ENCODE measurements around the gene GRAMD2B.
"Not testable (repeated sequence)": the region's sequence is repeated elsewhere in the genome, so short reads cannot be mapped to it uniquely, and the experiment has no call there.

Gene GRAMD2B

GRCh38 chr5:126391386-126391785 lies 31.8 kb upstream of the GRAMD2B start:
- FAIRE-seq (no peak), DNase-seq (ENCODE audit: insufficient read length) (no peak)
- TF ChIP-seq POLR2A (IDR thresholded peaks at IDR 0.05; ENCODE audit: low read depth, low read length) (no peak), POLR2AphosphoS5 (IDR thresholded peaks at IDR 0.05; ENCODE audit: low read depth, low read length) (no peak), TAF1 (IDR thresholded peaks at IDR 0.05; ENCODE audit: borderline replicate concordance, low read depth, low read length) (no peak)

DNA sequence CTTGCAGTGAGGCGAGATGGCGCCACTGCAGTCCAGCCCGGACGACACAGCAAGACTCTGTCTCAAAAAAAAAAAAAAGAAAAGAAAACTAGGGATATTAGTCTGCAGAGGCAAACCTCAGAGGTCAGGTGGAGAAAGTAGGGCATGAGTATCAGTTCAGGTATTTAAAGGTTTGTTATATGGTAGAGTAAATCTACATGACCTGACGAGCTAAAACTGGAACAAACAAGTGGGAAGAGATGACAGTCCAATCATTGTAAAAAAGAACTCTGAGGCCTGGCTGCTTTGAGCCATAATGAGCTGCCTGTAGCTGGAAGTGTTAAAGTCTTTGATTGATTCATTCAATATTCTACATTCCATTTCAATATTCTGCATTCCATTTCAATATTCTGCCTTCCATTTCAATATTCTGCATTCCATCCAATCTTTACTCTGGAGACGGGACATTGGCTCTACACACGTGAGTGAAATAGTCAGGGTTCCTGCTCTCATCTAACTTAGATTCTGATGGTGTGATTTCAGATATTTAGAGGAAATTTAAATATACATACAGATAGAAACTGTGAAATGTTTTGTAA lies 28.9 kb upstream of the GRAMD2B start:
- no peak for FAIRE-seq
- TF ChIP-seq TAF1 (IDR thresholded peaks at IDR 0.05; ENCODE audit: borderline replicate concordance, low read depth, low read length), result no peak
- no peak for TF ChIP-seq POLR2AphosphoS5 (IDR thresholded peaks at IDR 0.05; ENCODE audit: low read depth, low read length)
- TF ChIP-seq POLR2A (IDR thresholded peaks at IDR 0.05; ENCODE audit: low read depth, low read length), result no peak
- no peak for DNase-seq (ENCODE audit: insufficient read length)

DNA sequence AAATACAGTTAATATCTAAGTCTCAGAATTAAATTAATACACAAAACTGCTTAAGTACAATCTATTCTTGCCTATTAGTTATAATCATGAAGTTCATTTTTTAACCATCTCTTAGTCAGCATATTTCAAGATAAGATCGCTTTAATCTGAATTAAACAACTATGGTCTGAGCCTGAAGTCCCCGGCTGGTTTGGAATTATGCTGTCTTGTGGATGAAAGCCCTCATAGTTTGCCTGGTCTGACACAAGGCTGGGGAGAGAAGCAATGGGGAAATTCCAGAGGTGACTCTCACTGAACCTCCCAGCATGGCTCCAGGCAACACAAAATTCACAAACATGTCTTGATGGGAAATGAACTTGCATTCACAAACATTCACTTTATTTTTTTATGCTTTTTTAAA lies 28.0 kb upstream of the GRAMD2B start:
- FAIRE-seq (no peak), DNase-seq (ENCODE audit: insufficient read length) (no peak)
- TF ChIP-seq TAF1 (IDR thresholded peaks at IDR 0.05; ENCODE audit: borderline replicate concordance, low read depth, low read length), result no peak

- DNase-seq (ENCODE audit: insufficient read length) (no peak), FAIRE-seq (no peak)
- TF ChIP-seq POLR2AphosphoS5 (IDR thresholded peaks at IDR 0.05; ENCODE audit: low read depth, low read length) (no peak), POLR2A (IDR thresholded peaks at IDR 0.05; ENCODE audit: low read depth, low read length) (no peak), TAF1 (IDR thresholded peaks at IDR 0.05; ENCODE audit: borderline replicate concordance, low read depth, low read length) (no peak)
Observed at GRCh38 chr5:126395605-126396004, 27.6 kb upstream of the GRAMD2B start.

- not testable (repeated sequence) for FAIRE-seq; DNase-seq (ENCODE audit: insufficient read length)
Observed at GRCh38 chr5:126396721-126397120, 26.5 kb upstream of the GRAMD2B start.

DNA sequence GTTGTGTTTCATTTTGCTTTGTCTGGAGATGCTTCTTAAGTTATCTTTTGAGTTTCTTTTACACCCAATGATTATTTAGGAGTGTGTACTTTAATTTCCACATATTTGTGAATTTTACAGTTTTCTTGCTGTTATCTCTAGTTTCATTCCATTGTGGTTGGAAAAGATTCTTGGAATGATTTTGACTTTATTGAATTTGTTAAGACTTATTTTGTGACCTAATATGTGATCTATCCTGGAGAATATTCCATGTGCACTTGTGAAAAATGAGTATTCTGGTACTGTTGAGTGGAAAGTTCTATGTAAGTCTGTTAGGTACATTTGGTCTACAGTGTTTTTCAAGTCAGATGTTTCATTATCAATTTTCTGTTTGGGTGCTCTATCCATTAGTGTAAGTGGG lies 24.4 kb upstream of the GRAMD2B start:
- FAIRE-seq (no peak), DNase-seq (ENCODE audit: insufficient read length) (no peak)
- TF ChIP-seq TAF1 (IDR thresholded peaks at IDR 0.05; ENCODE audit: borderline replicate concordance, low read depth, low read length) (no peak), POLR2AphosphoS5 (IDR thresholded peaks at IDR 0.05; ENCODE audit: low read depth, low read length) (no peak)

GRCh38 chr5:126400621-126401251 lies 22.5 kb upstream of the GRAMD2B start:
- TF ChIP-seq POLR2A (IDR thresholded peaks at IDR 0.05; ENCODE audit: low read depth, low read length) (no peak), POLR2AphosphoS5 (IDR thresholded peaks at IDR 0.05; ENCODE audit: low read depth, low read length) (no peak), TAF1 (IDR thresholded peaks at IDR 0.05; ENCODE audit: borderline replicate concordance, low read depth, low read length) (no peak)
- no peak for DNase-seq (ENCODE audit: insufficient read length)
- FAIRE-seq, result no peak

DNA sequence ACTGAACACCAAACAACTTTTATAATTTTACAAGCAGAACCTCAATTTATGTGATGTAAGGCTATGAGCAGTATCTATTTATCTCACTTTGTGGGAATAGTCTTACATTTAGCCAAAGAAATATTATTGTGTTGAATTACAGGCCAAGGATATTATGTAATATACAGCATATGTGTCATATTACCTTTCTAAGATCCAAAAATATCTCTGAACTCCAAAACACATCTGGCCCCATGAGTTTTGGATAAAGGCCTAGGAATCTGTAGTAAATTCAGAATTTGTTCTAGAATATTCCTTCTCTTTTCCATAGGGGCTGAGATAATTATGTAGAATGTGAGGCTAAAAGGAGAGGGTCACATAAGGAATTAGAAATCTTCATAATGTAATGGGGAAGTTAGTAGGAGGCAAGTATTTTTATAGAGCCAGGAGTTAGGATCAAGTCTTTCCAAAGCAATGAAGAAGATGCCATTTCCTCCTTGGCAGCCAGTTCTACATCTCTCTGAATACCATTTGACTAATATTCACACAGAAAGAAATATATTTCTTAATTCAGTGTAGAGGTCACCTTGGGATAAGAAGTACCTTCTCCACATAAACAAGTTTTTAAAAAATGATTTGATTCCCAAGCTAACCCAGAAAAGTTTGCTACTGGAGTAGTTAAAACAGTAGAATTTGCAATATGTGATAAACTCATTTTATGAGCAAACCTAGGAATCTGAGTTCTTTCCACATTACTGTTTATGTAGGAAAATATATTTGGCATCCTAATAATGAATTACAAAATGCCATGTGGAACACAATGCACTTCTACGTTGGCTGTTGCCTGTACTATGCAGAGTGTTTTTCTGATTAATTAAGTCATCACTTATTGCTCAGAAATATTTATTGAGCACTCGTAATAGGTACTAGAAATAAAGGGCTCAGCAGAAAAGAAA lies 20.3 kb upstream of the GRAMD2B start:
- no peak for DNase-seq (ENCODE audit: insufficient read length)
- no peak for FAIRE-seq
- no peak for TF ChIP-seq TAF1 (IDR thresholded peaks at IDR 0.05; ENCODE audit: borderline replicate concordance, low read depth, low read length)
- TF ChIP-seq POLR2AphosphoS5 (IDR thresholded peaks at IDR 0.05; ENCODE audit: low read depth, low read length), result no peak
- TF ChIP-seq POLR2A (IDR thresholded peaks at IDR 0.05; ENCODE audit: low read depth, low read length), result no peak

GRCh38 chr5:126403876-126404275 lies 19.3 kb upstream of the GRAMD2B start:
- DNase-seq (ENCODE audit: insufficient read length) (no peak), FAIRE-seq (no peak)
- TF ChIP-seq TAF1 (IDR thresholded peaks at IDR 0.05; ENCODE audit: borderline replicate concordance, low read depth, low read length) (no peak), POLR2AphosphoS5 (IDR thresholded peaks at IDR 0.05; ENCODE audit: low read depth, low read length) (no peak), POLR2A (IDR thresholded peaks at IDR 0.05; ENCODE audit: low read depth, low read length) (no peak)

- no peak for DNase-seq (ENCODE audit: insufficient read length)
- FAIRE-seq, result no peak
- no peak for TF ChIP-seq POLR2AphosphoS5 (IDR thresholded peaks at IDR 0.05; ENCODE audit: low read depth, low read length)
- TF ChIP-seq POLR2A (IDR thresholded peaks at IDR 0.05; ENCODE audit: low read depth, low read length), result no peak
- no peak for TF ChIP-seq TAF1 (IDR thresholded peaks at IDR 0.05; ENCODE audit: borderline replicate concordance, low read depth, low read length)
Observed at GRCh38 chr5:126410623-126411022, 12.6 kb upstream of the GRAMD2B start.

DNA sequence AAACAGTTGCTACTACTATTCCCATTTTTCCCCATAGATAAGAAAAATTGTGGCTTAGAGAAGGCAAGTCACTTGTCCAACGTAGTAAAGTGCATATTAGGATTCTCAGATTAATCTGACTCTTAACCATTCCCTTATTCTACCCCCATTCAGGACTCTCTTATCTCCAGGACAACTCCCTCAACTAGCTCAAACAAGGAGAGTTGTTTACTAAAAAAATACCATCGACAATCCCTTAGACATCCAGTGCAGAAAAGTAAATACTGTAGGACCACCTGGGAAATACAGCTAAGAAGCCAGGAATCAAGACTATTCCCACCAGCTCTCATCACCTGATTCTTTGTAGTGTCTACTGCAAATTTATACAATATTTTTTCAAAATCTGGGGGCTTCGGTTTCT lies 9.4 kb upstream of the GRAMD2B start:
- FAIRE-seq (no peak), DNase-seq (ENCODE audit: insufficient read length) (no peak)
- TF ChIP-seq TAF1 (IDR thresholded peaks at IDR 0.05; ENCODE audit: borderline replicate concordance, low read depth, low read length) (no peak), POLR2AphosphoS5 (IDR thresholded peaks at IDR 0.05; ENCODE audit: low read depth, low read length) (no peak), POLR2A (IDR thresholded peaks at IDR 0.05; ENCODE audit: low read depth, low read length) (no peak)
